Fibroblast of skin of right biceps (primary cell): ENCODE results near the gene PRSS23.
A peak's percentile ranks its signal among the peaks of the same experiment; 100 is the strongest.
"Not testable (repeated sequence)": the region's sequence is repeated elsewhere in the genome, so short reads cannot be mapped to it uniquely, and the experiment has no call there.

ENCODE experiments used
- DNase-seq: peaks from one replicate; pipeline ENCODE4 v3.0.0-alpha.2; 2013

PRSS23 gene

GRCh38 chr11:86800076-86800959, at the start of gene PRSS23:
PRSS23 (plus strand) TSS chr11:86800542; CDS start chr11:86807644, 7,102 bp downstream.
- peak; percentile 64 for DNase-seq

GRCh38 chr11:86753459-86753858, 46.9 kb upstream of the PRSS23 start:
- DNase-seq = no peak

- no peak for DNase-seq
Measured at GRCh38 chr11:86755146-86755545, 45.2 kb upstream of the PRSS23 start.

- no peak for DNase-seq
Measured at GRCh38 chr11:86758171-86758570, 42.2 kb upstream of the PRSS23 start.

GRCh38 chr11:86760577-86760976, 39.8 kb upstream of the PRSS23 start:
- peak; percentile 65 for DNase-seq

- peak; percentile 68 for DNase-seq
Measured at GRCh38 chr11:86761978-86762377, 38.4 kb upstream of the PRSS23 start.

- peak; percentile 56 for DNase-seq
Measured at GRCh38 chr11:86765203-86765602, 35.1 kb upstream of the PRSS23 start.

- DNase-seq = no peak
Measured at GRCh38 chr11:86765878-86766277, 34.5 kb upstream of the PRSS23 start.

GRCh38 chr11:86769219-86769618, 31.1 kb upstream of the PRSS23 start:
- no peak for DNase-seq

GRCh38 chr11:86770473-86771027, 29.8 kb upstream of the PRSS23 start:
- DNase-seq = not testable (repeated sequence)

GRCh38 chr11:86772999-86773398, 27.3 kb upstream of the PRSS23 start:
- DNase-seq = no peak

- DNase-seq = peak; percentile 49
Measured at GRCh38 chr11:86773513-86774252, 26.7 kb upstream of the PRSS23 start.

GRCh38 chr11:86774417-86774816, 25.9 kb upstream of the PRSS23 start:
- DNase-seq = no peak

- DNase-seq = no peak
Measured at GRCh38 chr11:86775361-86775760, 25.0 kb upstream of the PRSS23 start.

GRCh38 chr11:86781546-86781945, 18.8 kb upstream of the PRSS23 start:
- DNase-seq = no peak

- no peak for DNase-seq
Measured at GRCh38 chr11:86782742-86783141, 17.6 kb upstream of the PRSS23 start.

GRCh38 chr11:86783661-86784060, 16.7 kb upstream of the PRSS23 start:
- DNase-seq = no peak

- peak; percentile 79 for DNase-seq
Measured at GRCh38 chr11:86784241-86784681, 16.1 kb upstream of the PRSS23 start.

GRCh38 chr11:86785576-86785975, 14.8 kb upstream of the PRSS23 start:
- DNase-seq = peak; percentile 68

GRCh38 chr11:86787018-86787536, 13.3 kb upstream of the PRSS23 start:
- no peak for DNase-seq

- DNase-seq = no peak
Measured at GRCh38 chr11:86787656-86788055, 12.7 kb upstream of the PRSS23 start.

- no peak for DNase-seq
Measured at GRCh38 chr11:86790195-86790725, 10.1 kb upstream of the PRSS23 start.
